ENCODE measurements around the gene TMUB1.
A peak's percentile ranks its signal among the peaks of the same experiment; 100 is the strongest.

TMUB1 gene

DNA sequence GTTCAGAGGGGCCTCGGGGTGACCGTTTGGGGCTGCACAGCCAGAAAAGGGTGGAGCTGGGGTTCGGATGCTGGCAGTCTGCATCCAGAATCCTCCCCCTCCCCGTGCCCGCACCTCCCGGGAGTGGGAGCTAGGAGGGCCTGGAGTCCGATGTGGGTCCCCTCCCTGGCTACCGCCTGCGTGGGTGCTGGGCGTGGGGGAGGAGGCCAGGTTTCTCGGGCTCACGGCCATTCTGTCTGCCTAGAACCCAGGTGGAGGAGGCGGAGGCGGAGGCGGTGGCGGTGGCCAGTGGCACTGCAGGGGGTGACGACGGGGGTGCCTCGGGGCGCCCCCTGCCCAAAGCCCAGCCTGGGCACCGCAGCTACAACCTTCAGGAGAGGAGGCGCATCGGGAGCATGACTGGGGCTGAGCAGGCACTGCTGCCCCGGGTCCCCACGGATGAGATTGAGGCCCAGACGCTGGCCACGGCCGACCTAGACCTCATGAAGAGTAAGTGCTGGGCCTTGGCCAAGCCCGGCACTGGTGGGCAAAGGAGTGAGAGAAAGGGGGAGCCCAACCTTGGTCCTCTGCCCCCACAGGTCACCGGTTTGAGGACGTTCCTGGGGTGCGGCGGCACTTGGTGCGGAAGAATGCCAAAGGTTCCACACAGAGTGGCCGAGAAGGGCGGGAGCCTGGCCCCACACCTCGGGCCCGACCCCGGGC is 16.9 kb downstream of the TMUB1 start:
- DNase-seq: no peak

- no peak for DNase-seq
Measured at GRCh38 chr7:151065516-151065915, 17.8 kb downstream of the TMUB1 start.

DNA sequence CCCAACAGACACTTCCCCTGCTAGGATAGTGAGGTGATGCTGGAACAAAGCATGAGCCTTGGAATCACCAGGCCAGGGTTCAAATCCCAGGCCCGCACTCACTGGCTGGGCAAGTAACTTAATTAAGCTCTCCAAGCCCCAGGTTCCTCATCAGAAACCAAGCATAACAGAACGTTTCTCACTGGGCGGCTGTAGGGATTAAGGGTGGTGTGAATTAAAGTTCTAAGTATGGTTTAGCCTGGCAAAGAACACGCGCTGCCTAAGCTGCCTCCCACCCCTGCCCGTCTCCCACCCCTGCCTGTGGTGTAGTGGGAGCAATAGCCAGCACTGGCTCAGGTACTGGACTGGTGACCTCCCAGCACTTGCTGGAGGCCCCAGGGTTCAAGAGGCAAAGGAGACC is 18.3 kb downstream of the TMUB1 start:
- DNase-seq: no peak

DNA sequence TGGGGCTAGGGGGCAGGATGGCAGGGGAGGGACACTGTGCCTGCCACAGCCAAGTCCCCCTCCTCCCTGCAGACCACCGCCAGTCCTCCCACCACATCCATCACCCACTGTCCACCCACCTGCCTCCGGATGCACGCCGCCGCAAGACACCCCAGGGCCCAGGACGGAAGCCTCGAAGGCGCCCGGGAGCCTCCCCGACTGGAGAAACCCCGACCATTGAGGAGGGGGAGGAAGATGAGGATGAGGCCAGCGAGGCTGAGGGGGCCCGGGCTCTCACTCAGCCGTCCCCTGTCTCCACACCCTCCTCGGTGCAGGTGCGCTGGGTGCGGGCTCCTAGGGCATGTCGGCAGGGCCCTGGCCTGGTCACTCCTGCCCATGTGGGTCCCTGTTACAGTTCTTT is 18.8 kb downstream of the TMUB1 start:
- DNase-seq: no peak

DNA sequence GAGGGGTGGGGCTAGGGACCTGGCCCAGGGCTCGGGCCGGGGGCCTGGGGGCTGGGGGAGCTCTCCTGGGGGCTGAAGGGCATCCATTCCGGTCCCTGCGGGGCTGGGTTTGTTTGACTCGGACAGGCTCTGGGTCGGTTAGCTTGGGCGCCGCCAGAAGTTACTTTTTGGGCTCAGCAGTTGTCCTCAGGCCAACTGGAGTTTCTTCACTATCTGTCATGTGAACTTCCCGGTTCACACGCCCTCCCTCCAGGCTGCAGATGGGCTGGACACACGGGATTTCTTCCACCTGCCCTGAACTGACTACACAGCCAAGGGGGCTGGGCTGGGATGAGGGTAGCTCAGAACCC is 20.1 kb downstream of the TMUB1 start:
- no peak for DNase-seq

DNA sequence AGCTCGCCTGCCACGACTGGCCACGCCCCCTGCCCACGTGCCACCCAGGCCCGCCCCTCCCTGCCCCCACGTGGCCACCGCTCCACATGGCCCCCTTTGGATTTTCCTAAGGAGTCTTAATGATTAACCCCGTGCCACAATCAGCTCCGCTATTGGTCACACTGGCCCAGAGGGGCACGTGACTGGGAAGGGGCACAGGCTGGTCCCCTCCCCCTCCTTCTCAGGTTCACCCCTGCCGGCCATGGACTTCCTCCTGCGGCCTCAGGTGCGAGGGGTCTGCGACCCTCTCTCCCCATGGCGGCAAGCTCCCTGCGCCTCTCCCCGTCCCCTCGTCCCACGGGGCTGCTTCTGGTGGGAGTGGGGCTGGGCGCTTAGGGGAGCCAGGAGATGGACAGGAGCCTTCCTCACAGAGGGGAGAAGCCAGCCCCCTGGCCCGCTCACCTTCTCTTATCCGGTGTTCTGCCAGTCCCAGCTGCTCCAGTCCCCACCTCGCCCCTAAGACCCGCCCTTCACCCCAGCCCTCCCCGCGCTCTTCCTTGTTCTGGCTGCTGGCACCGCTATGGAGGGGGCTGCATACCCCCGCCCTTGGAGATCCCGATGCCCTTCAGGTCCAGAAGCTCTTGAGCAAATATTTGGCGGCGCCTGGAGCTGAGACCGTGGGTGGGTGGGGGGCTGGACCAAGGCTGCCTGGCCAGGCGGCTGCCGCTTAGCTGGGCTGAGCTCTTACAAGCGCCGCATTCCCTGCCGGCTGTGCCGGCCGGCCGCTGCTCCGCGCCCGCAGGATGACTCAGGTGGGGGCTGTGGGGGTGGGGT is 20.7 kb downstream of the TMUB1 start:
- peak; percentile 87 for DNase-seq

GRCh38 chr7:151062111-151062398 is 21.2 kb downstream of the TMUB1 start:
- DNase-seq: no peak

DNA sequence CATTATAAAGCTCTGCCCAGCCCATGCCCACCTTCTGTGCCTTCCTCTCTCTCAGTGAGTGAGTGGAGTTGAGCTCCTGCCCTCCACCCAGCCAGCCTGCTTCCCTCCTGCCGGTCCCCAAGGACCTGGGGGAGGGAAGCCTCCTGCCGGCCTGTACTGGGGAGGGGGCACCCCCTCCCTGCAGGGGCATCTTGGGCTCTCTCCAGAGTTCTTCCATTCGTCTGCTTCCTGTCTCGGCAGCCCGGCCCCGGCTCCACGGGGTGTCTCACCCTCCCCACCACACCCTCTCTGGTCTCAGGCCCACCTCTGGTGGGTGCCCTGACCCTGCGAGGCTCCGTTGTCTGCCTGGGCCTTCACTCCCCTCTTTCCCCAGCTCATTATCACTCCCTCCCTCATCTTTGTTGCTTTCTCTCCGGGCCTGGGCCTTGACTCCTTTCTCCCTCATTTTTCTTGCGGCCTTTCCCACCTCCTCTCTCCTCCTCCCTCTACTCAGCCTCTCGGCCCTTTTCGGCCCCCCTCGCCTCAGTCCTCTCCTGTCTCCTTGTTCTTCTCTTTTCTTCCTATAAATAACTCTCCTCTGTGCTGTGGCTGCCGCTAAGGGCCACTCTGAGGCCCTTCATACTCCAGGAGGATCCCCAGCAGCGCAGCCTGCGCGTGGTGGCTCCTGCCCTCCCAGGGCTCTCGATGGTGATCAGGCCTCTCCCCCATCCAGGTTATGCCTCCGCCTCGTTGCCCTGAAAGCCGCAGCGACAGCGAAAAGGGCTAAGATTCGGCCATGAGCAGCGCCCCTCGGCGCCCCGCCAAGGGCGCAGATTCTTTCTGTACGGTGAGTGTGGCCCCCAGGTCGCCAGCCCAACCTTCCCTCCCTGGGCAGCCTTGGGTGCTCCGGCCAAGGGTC is 21.8 kb downstream of the TMUB1 start:
- no peak for DNase-seq

- DNase-seq: peak; percentile 64
Measured at GRCh38 chr7:151060416-151061212, 22.7 kb downstream of the TMUB1 start.

- no peak for DNase-seq
Measured at GRCh38 chr7:151060113-151060415, 23.2 kb downstream of the TMUB1 start.

DNA sequence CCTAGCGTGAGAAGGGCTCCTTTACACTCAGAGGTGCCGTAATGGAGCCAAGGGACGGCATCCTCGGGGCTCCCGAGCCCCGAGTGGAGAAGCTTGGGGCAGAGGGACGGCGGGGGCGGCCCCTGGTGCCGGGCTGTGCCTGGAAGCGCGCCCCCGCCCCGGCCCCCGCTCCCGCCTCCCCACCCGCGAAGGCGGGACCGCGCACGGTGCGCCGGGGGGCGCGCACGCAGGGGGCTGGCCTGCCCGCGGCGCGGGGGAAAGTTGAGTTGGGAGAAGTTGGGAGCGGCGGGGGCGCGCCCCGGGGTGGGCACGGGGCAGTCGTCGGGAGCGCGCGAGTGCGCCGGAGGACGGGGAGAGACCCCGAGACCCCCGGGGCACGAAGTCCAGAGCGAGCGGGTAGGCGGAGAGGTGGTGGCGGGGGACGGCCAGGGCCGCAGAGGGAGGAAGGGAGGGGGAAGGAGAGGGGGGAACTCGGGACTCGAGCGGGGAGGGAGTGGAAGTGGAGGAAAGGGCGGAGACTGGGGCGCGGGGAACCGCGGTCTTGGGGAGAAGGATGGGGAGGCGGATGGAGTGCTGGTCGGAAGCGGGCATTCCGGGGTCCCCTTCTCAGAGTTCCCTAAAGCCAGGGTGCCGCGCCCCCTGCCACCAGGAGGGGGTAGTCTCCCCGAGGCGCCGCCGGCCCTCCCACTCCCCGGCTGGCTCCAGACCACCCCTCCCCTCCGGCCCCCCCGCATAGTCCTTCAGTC is 23.8 kb downstream of the TMUB1 start, which contains the start of gene SLC4A2:
Gene SLC4A2, plus strand, starts transcription at position 223 of the 746 bp plus-strand sequence. CDS start 2,399 bp downstream, outside the sequence.
- DNase-seq: peak; percentile 89

DNA sequence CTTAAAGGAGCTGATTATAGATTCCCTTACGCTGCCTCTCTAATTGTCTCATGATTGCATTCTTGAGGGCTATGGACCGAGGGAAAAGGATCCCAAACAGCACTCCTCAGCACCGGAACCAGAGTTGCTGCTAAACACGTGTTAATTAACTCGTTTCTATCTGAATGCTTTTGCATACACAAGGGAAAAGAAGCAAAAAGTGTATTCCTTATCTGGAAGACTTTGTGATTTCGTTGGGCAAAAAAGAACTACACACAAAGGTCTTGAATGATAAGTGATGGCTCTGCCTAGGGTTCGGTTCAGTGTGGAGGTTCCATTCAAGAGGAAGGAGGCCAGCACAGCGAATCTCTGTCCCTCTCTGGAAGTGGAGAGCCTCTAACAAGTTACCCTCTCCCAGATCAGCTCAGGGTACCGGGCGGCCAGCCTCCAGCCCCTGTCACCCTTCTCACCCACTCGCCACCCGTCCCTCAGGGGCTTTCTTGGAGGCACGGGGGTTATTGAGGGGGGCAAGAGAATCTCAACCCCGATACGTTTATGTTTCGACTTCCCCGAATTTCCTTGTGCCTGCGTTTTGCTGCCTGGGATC is 24.4 kb downstream of the TMUB1 start:
- no peak for DNase-seq

GRCh38 chr7:151057989-151058780 is 25.1 kb downstream of the TMUB1 start:
- DNase-seq: peak; percentile 99

DNA sequence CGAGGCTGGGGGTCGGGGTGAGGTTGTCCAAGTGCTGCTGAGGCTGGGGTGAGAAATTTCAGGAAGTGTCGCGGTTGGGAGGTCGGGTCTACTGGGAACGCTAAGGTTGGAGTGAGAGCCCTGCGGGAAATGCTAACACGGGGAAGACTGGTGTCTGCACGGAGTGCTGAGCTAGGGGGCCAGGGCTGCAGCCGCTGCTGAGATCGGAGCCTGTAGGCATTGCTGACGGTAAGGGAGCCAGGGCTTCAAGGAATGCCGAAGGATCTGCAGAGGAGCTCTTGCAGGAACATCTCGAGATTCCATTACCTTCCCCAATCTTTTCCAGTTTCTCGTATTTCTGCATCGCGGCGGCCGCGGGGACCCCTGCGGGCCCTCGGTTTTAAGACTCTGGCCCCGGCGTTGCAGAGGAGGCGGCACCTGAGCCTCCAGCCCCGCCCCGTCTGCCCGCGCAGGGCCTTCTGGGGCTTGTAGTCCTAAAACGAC is 25.7 kb downstream of the TMUB1 start, which contains the start of gene CDK5:
Gene CDK5, minus strand, starts transcription at position 392 of the 483 bp plus-strand sequence. Its CDS starts 49 bp downstream, at position 343.
- no peak for DNase-seq

DNA sequence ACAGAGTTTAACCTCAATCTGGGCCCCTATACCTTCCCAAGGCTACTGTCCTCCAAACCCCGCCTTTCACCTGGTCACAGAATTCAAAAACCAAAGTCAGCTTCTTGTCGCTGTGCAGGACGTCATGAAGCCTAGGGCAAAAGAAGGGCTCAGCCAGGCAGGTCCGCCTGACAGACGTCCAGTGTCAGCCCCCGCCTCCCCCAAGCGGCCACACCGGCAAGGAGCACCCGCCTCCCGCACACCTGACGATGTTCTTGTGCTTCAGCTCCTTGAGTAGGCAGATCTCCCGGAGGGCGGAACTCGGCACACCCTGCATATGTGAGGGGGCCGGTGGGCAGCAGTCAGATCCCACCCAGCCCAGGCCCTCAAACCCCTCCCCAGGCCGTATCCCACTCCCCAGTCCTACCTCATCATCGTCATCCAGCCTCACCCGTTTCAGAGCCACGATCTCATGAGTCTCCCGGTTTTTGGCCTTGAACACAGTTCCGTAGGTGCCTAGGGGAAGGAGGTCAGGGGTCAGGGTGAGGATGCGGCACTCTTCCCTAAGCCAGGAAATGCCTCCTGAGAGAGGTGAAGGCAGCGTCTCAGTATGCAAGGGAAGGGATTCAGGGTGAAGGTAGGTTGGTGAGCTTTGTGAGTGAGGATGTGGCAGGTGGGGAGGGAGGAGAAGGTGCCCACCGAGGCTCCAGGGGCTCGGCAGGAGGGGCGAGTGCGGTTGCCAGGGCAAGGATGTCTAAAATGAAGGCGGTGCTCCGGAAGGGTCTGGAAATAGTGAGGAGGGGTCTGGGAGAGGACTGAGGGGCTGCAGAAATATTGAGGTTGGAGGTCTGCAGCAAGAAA is 26.4 kb downstream of the TMUB1 start:
- DNase-seq: no peak

DNA sequence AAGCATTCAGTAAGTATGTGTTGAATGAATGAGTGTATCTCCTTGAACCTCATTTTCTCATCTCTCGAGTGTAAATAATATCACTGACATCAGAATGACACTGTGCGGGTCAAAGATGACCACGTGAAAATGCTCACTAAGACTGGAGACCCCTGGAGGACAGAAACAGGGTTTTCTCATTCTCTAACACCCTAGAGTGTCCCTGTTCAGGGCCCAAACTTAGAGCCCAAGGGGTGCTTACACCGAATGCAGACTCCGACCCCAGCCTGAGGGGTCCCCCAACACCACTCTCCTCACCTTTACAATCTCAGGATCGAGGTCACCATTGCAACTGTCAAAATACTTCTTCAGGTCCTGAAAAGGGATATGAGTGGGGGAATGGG is 27.0 kb downstream of the TMUB1 start:
- DNase-seq: no peak

DNA sequence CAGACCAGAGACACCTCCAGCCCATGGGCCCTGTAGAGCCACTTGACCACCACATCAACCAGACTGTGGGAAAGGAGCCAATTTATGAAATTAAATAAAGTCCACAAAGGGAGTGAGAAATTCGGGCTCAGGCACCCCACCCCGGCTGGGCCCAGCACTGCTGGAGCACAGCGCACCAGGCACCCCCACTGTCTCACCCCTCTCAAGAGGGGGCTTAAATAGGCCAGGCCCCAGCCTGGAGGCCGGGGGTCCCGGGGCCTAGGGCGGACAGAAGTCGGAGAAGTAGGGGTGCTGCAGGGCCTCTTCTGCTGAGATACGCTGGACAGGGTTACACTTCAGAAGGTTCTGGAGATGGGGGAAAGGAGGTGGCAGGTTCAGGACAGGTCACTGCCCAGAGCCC is 29.5 kb downstream of the TMUB1 start:
- no peak for DNase-seq

DNA sequence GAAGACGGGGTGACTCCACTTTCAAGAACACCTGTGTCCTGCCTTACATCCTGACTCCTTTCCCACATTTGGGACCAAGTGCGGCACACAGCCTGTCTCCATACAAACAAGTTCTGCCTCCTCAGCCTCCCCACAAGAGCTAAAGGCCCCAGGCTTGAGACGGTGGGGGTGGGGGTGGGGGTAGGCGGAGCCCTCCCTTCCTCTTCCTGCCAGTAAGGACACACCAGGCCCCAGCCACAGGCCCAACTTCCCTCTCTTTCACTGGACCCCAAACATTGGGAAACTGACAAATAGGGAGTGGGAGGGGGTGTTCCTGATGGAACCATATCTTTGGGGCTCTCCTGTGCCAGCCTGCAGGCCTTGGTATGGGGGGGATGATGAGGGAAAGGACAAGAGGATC is 30.2 kb downstream of the TMUB1 start:
- DNase-seq: no peak

GRCh38 chr7:151051108-151051507 is 32.2 kb downstream of the TMUB1 start:
- DNase-seq: peak; percentile 87
